Upper lobe of left lung (tissue), 6 donors: ENCODE results near the gene DPH3. TPM values are rescaled to one million over a fixed set of nuclear protein-coding genes. Genes with fewer than 3 reads are reported as not detected.

ENCODE experiments used
- ATAC-seq, 2 donors: fragments of 200-7000 bp; cut with Tn5 transposase; one replicate each; pipeline ENCODE4 v1.9.1; 2022; ENCODE audit warnings: mild to moderate bottlenecking in 2 of 2, moderate library complexity in 2 of 2; ENCODE audit not compliant: low FRiP score in 2 of 2
- DNase-seq, 2 donors: peaks; one replicate each; pipeline ENCODE4 v3.0.0-alpha.2; 2019 to 2020
- H3K27ac ChIP-seq, 4 donors: fragments of 200-600 bp; sonication (generic); one replicate each; pipeline ENCODE4 v1.5.1; 2016 to 2019
- H3K27me3 ChIP-seq, 4 donors: fragments of 200-600 bp; sonication (generic); one replicate each; pipeline ENCODE4 v1.5.1; 2017 to 2019
- H3K36me3 ChIP-seq, 4 donors: fragments of 200-600 bp; sonication (generic); one replicate each; pipeline ENCODE4 v1.5.1; 2016 to 2019
- H3K4me1 ChIP-seq, 4 donors: fragments of 200-600 bp; sonication (generic); one replicate each; pipeline ENCODE4 v1.5.1; 2018 to 2019
- H3K4me3 ChIP-seq, 4 donors: fragments of 200-600 bp; sonication (generic); one replicate each; pipeline ENCODE4 v1.5.1; 2017 to 2019; ENCODE audit warnings: mild to moderate bottlenecking in 2 of 4, moderate library complexity in 1 of 4
- H3K9me3 ChIP-seq, 4 donors: fragments of 200-600 bp; sonication (generic); one replicate each; pipeline ENCODE4 v1.5.1; 2018 to 2019
- CTCF ChIP-seq, 6 experiments: fragments of 450-650 bp in 4 of 6; fragments of 200-600 bp in 2 of 6; sonication (generic) in 2 of 6; IDR thresholded peaks; one replicate each; pipeline ENCODE4 v1.5.1; 2016 to 2019; ENCODE audit warnings: antibody characterized with exemption in 6 of 6
- EP300 ChIP-seq, 4 donors: sonication (generic); formaldehyde crosslinking; IDR thresholded peaks; one replicate each; pipeline ENCODE4 v1.5.1; 2017; ENCODE audit warnings: antibody characterized with exemption in 4 of 4, control low read depth in 2 of 4
- POLR2A ChIP-seq, 4 donors: fragments of 450-650 bp; IDR thresholded peaks; one replicate each; pipeline ENCODE4 v1.5.1; 2016 to 2017; ENCODE audit warnings: antibody characterized with exemption in 4 of 4, mild to moderate bottlenecking in 2 of 4
- POLR2AphosphoS5 ChIP-seq, 2 donors: sonication (generic); formaldehyde crosslinking; IDR thresholded peaks; one replicate each; pipeline ENCODE4 v1.5.1; 2017; ENCODE audit warnings: antibody characterized with exemption in 2 of 2
- WGBS, 2 donors: methylation state at CpG; one replicate each; pipeline ENCODE4 v1.1.5; 2017 to 2018; 5-methylcytosine and 5-hydroxymethylcytosine counted together
- total RNA-seq, 6 donors: library from RNA; depleted of rRNA in 4 of 6; stranded (reverse); fragments of >200 nt in 4 of 6; gene quantifications; one replicate each; pipeline versions ENCODE4 v1.1.0 to v1.2.1, GENCODE V29; 2016 to 2021
- donor health status: DM: no; HTN: no; CAD: no; lungs with moderate emphysema.
- donor health status: DM: no; HTN: yes; CAD: no; lungs with severe emphysema.

DPH3 gene
- total RNA-seq, 6 donors from 2014 or later: 7.3 to 33.1 (median 21.3) TPM

GRCh38 chr3:16231983-16232382, 32.8 kb downstream of the DPH3 start:
- TF ChIP-seq POLR2AphosphoS5 (IDR thresholded peaks at IDR 0.05): no peak
- TF ChIP-seq CTCF (IDR thresholded peaks at IDR 0.05): no peak
- no peak for TF ChIP-seq EP300 (IDR thresholded peaks at IDR 0.05)
- TF ChIP-seq POLR2A (IDR thresholded peaks at IDR 0.05): no peak
- no peak overlapping the region for H3K27ac ChIP-seq
- ATAC-seq (no peak), DNase-seq (no peak)
- H3K36me3 ChIP-seq: no peaks in the 10 kb centered on the region
- H3K4me1 ChIP-seq: no peaks in the 10 kb centered on the region
- 97 to 100% methylated on average over 2 of the region's 2 CpGs for WGBS, 2 donors
- no peak overlapping the region for H3K4me3 ChIP-seq
- no peaks in the 10 kb centered on the region for H3K9me3 ChIP-seq
- H3K27me3 ChIP-seq: no peaks in the 10 kb centered on the region

GRCh38 chr3:16229681-16230080, 35.1 kb downstream of the DPH3 start:
- H3K27ac ChIP-seq: no peak overlapping the region
- no peaks in the 10 kb centered on the region for H3K4me1 ChIP-seq
- DNase-seq (no peak), ATAC-seq (no peak)
- no peaks in the 10 kb centered on the region for H3K36me3 ChIP-seq
- H3K9me3 ChIP-seq: no peaks in the 10 kb centered on the region
- no peaks in the 10 kb centered on the region for H3K27me3 ChIP-seq
- H3K4me3 ChIP-seq: no peak overlapping the region
- TF ChIP-seq CTCF (IDR thresholded peaks at IDR 0.05) (no peak), EP300 (IDR thresholded peaks at IDR 0.05) (no peak), POLR2AphosphoS5 (IDR thresholded peaks at IDR 0.05) (no peak), POLR2A (IDR thresholded peaks at IDR 0.05) (no peak)

GRCh38 chr3:16227566-16227965, 37.2 kb downstream of the DPH3 start:
- H3K4me1 ChIP-seq: no peaks in the 10 kb centered on the region
- TF ChIP-seq POLR2A (IDR thresholded peaks at IDR 0.05) (no peak), CTCF (IDR thresholded peaks at IDR 0.05) (no peak), POLR2AphosphoS5 (IDR thresholded peaks at IDR 0.05) (no peak), EP300 (IDR thresholded peaks at IDR 0.05) (no peak)
- WGBS, 2 donors: 60 to 70% methylated on average over 1 of the region's 1 CpG
- H3K27ac ChIP-seq: no peak overlapping the region
- H3K9me3 ChIP-seq: no peaks in the 10 kb centered on the region
- ATAC-seq (no peak), DNase-seq (no peak)
- H3K4me3 ChIP-seq: no peak overlapping the region
- H3K36me3 ChIP-seq: no peaks in the 10 kb centered on the region
- H3K27me3 ChIP-seq: no peaks in the 10 kb centered on the region

GRCh38 chr3:16224325-16224724, 40.4 kb downstream of the DPH3 start:
- H3K27me3 ChIP-seq: no peaks in the 10 kb centered on the region

More at GRCh38 chr3:16224325-16224724, 40.4 kb downstream of the DPH3 start:
- Histone ChIP-seq H3K27ac (no peak overlapping the region), H3K4me3 (no peak overlapping the region), H3K4me1 (no peaks in the 10 kb centered on the region), H3K9me3 (peaks cover 0 to 6% (median 0%) of the 10 kb centered on the region in 4 donors), H3K36me3 (peaks cover 0 to 2% (median 0%) of the 10 kb centered on the region in 4 donors)
- ATAC-seq (no peak), DNase-seq (no peak)
- TF ChIP-seq CTCF (IDR thresholded peaks at IDR 0.05): no peak
- no peak for TF ChIP-seq POLR2A (IDR thresholded peaks at IDR 0.05)
- no peak for TF ChIP-seq POLR2AphosphoS5 (IDR thresholded peaks at IDR 0.05)
- no peak for TF ChIP-seq EP300 (IDR thresholded peaks at IDR 0.05)
- WGBS, 2 donors: 92 to 95% methylated on average over 2 of the region's 2 CpGs
